ENCODE data around the gene TM4SF1.
"Not testable (repeated sequence)": the region's sequence is repeated elsewhere in the genome, so short reads cannot be mapped to it uniquely, and the experiment has no call there.

The TM4SF1 gene

DNA sequence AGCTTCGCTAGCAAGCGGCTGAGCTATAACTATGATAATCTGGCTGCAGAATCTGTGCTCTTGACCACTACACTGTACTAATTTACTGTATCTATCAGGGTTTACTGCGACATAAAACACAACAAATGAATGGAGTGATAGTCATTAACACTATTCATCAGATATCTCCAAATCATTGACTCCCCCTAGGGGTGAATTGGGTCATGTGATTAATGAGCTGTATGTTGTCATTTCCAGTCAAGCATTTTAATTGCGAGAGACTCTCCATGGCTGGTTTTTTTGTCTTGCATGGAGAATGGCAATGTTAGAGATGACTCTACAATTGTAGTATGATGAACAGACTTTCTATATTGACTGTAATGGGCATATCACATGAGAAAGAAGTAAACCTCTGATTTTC lies 33.5 kb downstream of the TM4SF1 start:
- DNase-seq (ENCODE audit: low read depth in 2 of 2): no peak

DNA sequence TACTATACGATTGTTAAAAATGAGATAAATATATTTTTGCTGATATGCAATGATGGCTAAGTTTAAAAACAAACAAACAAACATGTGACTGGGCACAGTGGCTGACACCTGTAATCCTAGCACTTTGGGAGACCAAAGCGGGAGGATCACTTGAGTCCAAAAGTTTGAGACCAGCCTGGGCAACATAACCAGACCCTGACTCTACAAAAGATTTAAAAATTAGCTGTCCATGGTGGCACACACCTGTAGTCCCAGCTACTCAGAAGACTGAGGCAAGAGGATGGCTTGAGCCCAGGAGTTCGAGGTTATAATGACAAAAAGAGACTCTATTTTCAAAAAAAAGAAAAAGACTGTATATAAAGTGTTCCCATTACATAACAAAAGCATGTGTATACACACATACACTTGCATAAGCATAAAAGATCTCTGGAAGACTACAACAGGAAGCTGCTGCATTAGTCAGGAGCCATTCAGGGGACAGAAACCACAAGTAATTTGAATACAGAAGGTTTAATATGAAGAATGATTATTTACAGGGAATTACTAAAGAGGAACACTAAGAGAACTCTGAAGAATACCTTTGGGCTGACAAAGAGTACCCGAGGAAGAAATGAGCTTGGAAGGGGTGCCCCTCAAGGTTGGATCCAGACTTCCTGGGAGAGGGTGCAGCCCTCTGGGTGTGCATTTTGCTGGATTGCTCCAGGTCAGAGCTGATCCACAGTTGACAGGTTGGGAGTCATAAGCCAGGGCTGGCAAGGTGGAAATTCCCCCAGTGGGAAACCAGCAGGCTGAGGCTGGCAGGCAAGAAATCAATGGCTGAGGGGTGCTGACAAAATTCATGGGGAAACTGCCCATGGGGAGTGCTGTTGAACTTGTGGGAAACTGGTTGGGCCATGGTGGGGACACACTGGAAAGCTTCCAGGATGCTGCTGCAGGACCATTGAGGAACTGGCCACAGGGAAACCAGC lies 34.8 kb downstream of the TM4SF1 start:
- no peak for DNase-seq (ENCODE audit: low read depth in 2 of 2)

DNA sequence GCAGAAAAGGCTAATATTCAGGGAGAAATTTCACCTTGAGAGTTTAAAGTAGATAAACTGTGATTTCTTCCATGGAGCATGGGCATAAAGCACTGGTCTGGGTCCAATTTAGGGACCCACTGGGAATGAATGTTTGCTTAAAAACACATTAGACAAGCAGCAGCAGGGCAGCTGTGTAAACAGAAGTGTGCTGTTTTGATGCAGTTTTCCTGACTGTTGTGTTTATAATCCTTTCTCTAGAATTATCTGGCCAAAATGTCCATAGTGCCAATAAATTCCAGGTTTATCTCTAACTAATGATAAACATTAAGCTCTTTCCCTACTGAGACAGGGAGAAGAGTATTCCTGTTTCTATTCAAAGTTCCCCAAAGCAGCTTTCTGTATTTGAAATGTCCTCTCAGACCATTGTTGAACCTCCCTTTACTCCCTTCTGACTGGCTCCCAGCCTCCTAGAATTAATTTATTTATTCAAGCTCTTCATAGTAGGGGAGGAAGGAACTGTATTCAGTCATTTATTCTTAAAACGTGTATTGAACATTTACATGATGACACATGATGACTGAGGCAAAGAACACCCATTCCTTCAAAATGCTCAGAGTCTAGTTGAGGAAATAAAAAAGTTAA lies 37.0 kb downstream of the TM4SF1 start:
- no peak for DNase-seq (ENCODE audit: low read depth in 2 of 2)

DNA sequence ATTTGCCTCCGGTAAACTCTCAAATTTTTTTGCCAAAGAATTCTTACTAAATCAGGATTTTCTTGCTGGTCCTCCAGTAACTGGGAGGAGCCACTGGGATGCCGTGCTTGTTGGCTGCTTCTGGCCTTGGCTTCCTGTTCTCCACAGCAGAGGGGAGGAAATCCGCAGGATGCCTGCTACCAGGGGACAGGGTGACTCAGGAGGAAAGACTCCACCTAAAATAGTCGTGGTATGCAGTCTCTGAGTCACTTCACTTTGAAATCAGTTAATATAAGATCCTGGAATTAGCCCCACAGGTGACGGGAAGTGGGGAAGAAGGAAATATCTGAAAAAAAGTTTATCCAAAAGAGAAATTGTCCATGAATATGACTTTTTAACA lies 37.5 kb downstream of the TM4SF1 start:
- DNase-seq (ENCODE audit: low read depth in 2 of 2): no peak

DNA sequence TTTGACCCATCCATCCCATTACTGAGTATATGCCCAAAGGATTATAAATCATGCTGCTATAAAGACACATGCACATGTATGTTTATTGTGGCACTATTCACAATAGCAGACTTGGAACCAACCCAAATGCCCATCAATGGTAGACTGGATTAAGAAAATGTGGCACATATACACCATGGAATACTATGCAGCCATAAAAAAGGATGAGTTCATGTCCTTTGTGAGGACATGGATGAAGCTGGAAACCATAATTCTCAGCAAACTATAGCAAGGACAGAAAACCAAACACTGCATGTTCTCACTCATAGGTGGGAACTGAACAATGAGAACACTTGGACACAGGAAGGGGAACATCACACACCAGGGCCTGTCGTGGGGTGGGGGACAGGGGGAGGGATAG lies 40.0 kb downstream of the TM4SF1 start:
- DNase-seq (ENCODE audit: low read depth in 2 of 2): not testable (repeated sequence)

DNA sequence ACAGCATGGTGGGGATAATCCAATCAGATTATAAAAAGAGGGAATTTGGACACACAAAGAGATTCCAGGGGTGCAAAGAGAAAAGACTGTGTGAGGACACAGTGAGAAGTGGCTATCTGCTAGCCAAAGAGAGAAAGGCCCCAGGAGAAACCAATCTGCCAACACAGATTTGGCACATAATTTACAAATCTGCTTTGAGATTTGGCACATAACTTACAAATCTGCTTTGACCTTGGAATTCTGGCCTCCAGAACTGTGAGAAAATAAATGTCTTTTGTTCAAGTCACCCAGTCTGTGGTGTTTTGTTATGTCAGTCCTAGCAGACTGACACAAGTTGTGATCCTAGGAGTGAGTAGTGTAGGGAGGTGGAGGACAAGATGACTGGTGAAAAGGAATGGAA lies 40.5 kb downstream of the TM4SF1 start:
- no peak for DNase-seq (ENCODE audit: low read depth in 2 of 2)

DNA sequence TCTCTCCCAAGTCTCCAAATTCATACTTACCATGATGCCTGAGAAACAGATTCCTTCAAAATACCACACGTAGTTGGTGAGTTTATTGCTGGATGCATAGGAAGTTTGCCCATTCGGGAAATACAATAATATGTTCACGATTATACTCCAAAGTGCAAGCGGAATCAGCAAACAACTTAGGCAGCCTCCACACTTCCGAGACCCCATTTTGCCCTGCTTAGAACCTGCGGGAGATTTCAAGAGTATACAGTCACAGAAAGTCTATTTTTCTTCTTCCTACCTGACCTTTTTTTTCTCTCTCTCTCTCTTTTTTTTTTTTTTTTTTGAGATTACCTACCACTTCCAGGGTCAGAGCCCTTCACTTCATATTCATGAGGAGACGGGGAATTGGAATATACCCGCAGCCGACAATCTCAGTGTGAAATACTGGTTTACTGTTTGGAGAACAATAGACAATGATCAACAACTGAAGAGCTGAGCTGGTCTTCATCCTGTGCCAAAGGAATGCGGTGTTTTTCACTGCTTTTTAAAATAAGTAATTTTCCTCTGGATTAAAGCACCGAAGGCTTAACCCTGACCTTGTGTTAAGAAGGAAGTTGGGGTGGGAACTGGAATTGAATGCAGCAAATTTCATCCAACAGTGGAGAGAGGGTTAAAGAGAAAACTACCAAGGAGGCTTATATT lies 44.1 kb downstream of the TM4SF1 start, which contains the start of gene TM4SF18:
TSS of gene TM4SF18 (minus strand) at position 461 of the 684 bp plus-strand sequence. CDS start at position 207, 254 bp downstream.
- no peak for DNase-seq (ENCODE audit: low read depth in 2 of 2)

DNA sequence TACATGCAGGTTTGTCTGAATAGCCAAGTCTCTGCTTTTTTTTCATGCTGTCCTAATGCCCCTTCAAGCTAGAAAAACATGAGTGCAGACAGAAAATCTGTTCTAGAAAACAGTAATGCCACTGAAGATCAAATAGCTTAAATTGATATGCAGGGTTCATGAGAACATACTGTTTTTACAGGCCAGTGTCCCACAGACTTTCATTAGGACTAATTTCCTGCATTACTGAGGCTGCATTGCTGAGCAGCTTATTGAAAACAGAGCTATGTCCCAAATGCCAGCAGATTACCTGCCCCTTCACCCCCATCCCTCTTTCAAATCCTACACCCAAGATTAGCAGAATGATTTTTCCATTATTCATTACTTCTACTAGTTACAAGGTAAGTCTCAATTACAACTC lies 44.7 kb downstream of the TM4SF1 start:
- no peak for DNase-seq (ENCODE audit: low read depth in 2 of 2)

DNA sequence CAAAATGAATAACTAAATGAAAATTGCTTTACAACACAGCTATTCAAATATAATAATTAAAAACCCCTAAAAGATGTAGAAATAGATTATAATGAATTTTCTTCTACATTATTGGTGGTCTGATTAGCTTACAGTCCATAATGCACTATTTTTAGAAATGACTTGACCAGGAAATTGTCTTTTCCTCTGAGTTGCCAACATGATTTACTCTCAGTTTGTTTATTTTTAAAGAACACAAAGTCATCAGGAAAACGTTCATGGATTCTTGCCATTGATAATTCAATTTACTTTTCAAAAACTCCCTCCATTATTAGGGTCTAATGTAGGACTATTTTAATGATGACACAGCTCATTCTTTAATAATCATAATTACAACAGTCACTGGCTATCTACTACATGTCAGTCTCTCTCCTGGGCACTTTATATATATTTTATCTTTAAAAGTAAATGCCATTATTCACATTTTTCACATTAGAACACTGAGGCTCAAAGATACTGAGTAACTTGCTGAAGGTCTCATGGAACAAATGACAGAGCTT lies 45.2 kb downstream of the TM4SF1 start:
- no peak for DNase-seq (ENCODE audit: low read depth in 2 of 2)

DNA sequence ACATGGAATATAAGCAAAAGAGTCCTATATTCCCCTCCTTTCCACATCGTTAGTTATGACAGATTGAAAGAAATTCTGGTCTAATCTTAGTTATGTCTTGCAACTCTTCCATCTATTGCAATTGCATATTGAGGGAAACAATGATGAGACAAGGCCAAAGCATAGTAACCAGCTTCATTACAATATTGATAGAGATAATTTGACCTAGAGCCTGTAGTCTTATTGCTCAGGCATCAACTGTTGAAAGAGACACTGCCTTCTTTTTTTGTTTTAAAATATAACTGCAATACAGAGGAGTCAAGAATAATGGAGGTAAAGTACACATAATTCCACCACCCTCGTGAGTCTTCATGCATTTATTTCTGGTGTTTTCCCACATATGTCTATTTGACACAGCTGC lies 46.1 kb downstream of the TM4SF1 start:
- no peak for DNase-seq (ENCODE audit: low read depth in 2 of 2)

DNA sequence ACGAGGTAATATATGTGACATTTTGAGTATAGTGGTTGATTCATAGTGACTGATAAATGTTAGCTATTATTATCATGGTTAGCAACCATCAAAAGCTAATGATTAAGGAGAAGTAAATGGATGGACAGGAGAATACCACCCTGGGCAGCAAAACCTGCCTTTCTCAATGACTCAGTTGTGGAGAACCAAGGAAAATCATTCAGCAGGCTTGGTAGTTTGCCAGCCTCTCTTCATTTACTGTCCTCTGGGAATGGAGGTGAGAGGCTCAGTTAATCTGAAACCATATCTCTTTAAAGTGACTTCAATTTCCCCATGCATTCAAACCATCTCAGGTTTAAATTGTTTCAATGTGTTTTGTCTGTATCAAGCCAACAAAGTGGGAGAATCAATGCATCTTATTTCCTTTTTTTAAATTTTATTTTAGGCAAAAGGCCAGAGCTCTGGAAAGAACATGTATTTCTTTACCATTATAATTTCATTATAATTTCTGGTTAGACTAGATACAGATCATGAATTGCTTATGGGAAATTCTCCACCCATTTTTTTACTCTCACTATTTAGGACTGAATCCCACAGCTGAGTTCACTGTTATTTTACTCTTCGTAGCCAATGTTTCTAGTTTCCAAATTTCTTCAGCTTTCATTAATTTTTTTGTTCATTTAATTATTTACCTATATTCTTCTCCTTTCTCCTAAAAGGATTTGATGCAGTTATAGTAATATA lies 46.7 kb downstream of the TM4SF1 start:
- DNase-seq (ENCODE audit: low read depth in 2 of 2): no peak

DNA sequence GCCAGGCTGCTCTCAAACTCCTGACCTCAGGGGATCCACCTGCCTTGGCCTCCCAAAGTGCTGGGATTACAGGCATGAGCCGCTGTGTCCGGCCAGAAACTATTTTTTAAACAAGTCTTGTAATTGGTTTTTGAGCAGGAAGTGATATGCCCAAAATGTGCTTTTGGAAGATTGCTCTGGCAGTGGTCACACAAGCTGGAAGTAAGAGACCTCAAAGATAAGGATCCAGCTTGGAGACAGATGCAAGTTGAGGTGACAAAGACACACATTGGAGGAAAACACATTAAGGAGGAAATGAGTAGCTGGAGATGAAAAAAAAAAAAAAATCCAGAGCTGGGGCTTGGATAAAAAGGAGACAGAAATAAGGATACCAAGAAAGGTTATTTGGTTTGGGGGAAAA lies 50.3 kb downstream of the TM4SF1 start:
- no peak for DNase-seq (ENCODE audit: low read depth in 2 of 2)

DNA sequence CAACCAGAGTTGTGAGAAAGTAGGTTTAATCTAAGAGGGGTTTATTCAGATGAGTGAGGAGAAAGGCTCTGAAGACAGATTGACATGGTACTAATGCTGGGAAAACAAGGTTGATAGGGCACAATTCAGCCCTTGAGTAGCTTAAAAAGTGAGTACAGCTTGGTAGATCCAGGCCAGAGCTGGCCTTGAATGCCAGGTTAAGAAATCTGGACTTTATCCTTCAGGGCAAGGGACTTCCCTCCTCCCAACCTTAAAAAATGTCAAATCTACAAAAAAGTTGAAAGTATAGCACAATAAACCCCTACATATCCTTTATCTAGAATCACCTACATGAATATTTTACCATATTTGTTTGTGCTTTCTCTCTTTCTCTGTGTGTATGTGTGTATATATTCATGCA lies 51.9 kb downstream of the TM4SF1 start:
- DNase-seq (ENCODE audit: low read depth in 2 of 2): no peak

DNA sequence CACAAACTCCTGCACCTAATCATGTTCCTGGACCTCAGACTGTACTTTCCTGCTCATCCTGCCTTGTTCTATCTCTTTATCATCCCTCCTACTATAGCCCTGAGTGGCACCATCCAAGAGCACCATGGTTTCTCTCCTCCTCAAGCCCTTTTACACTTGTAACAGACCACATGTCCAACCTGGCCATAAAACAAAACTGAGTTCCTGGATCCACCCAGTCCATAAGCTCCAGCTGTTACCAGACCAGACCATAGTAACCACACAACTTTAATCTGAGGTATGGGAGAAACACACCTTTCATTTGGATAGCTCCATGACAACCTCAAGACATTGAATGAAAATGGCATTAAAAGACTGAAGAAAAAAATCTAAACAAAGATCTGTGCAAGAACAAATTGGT lies 53.1 kb downstream of the TM4SF1 start:
- DNase-seq (ENCODE audit: low read depth in 2 of 2): no peak

DNA sequence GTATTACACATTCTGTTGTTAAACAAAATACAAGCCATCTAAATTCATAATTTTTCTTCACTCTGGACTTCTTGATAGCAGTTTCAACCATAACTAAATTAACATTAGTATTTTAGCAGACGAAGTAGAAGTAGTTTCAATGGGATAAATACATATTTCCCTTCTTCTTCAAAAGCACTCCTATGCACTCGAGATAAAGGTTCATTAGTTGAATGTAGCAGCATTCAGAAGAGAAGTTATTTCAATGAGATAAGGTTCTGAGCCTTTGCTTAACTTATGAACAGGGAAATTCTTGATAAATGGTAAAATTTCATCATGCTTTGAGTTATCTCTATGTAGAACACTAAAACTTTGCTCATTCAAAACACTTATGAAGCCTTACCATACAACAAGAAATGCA lies 55.8 kb downstream of the TM4SF1 start:
- DNase-seq (ENCODE audit: low read depth in 2 of 2): no peak

DNA sequence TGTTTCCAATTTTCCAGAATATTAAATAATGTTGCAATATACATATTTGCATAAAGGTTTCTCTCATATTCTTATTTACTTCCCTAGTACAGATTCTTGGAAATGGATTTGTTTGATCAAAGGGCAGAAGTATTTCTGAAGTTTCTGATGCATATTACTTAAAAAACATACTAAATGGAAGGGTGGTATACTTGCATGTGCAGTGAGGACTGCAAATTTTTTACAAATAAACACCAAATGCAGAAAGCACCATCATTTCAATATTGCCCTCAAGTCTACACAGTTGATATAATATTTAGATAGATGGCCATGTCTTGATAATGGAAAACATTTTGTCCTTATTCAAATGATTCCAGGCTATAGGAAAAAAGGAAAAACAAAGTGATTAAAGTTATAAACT lies 56.3 kb downstream of the TM4SF1 start:
- DNase-seq (ENCODE audit: low read depth in 2 of 2): no peak

DNA sequence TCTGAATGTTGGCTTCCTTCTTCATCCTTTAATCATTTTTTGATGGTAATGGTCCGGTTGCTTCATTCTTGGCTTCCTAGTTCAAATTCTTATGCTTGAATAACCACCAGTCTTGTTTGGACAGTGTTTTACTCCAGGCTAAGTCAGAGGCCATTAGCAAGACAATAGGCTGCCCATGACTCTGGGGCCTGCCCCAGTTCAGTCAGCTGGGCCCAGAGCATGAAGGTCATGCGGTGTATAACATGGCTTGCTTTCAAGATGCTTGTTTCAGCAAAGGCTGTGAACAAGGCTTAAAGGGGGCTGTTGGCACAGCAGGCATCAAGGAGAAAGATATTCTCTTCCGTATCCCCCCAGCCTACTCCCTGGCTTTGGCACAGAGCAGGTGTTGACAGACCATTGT lies 57.7 kb downstream of the TM4SF1 start:
- DNase-seq (ENCODE audit: low read depth in 2 of 2): no peak
